HepG2 (cell line): ENCODE measurements around the gene CORO1A. TPM values are rescaled to one million over a fixed set of nuclear protein-coding genes. Genes with fewer than 3 reads are reported as not detected.
A peak's percentile ranks its signal among the peaks of the same experiment; 100 is the strongest.

Experiments
- CSRNP1 ChIP-seq: sonication (generic); formaldehyde crosslinking; IDR thresholded peaks from 2 replicates; pipeline ENCODE4 v1.8.1; 2023; ENCODE audit warnings: mild to moderate bottlenecking, missing genetic modification reagents
- EED ChIP-seq: sonication (generic); formaldehyde crosslinking; IDR thresholded peaks from 2 replicates; pipeline ENCODE4 v1.5.0; 2020; ENCODE audit warnings: mild to moderate bottlenecking, missing genetic modification reagents
- NPAS2 ChIP-seq: sonication (generic); formaldehyde crosslinking; IDR thresholded peaks from 2 replicates; pipeline ENCODE4 v1.8.0; 2022; ENCODE audit warnings: mild to moderate bottlenecking, missing genetic modification reagents, borderline replicate concordance
- RFX5 ChIP-seq: IDR thresholded peaks from 2 replicates; pipeline ENCODE4 v1.6.1; 2011; ENCODE audit warnings: low read depth, low read length, improper control_type of control experiment
- RFXAP ChIP-seq: sonication (generic); formaldehyde crosslinking; IDR thresholded peaks from 2 replicates; pipeline ENCODE4 v1.4.0; 2020; ENCODE audit warnings: missing genetic modification reagents, borderline replicate concordance
- TERF1 ChIP-seq: sonication (generic); formaldehyde crosslinking; IDR thresholded peaks from 2 replicates; pipeline ENCODE4 v1.8.0; 2022; ENCODE audit warnings: mild to moderate bottlenecking, missing genetic modification reagents, moderate library complexity
- ZNF205 ChIP-seq: IDR thresholded peaks from 2 replicates; pipeline ENCODE4 v1.6.1; 2018; ENCODE audit warnings: missing biosample characterization, missing genetic modification reagents
- ZNF274 ChIP-seq: sonication (generic); formaldehyde crosslinking; IDR thresholded peaks from 2 replicates; pipeline ENCODE4 v1.5.1; 2020; ENCODE audit warnings: mild to moderate bottlenecking, missing genetic modification reagents
- ZNF639 ChIP-seq: conservative IDR thresholded peaks from 2 replicates; pipeline ENCODE4 v1.6.1; 2018; ENCODE audit warnings: missing genetic modification reagents
- ZNF713 ChIP-seq: sonication (generic); formaldehyde crosslinking; IDR thresholded peaks from 2 replicates; pipeline ENCODE4 v1.4.0; 2020; ENCODE audit warnings: mild to moderate bottlenecking, missing genetic modification reagents
- ZNF780A ChIP-seq: sonication (generic); formaldehyde crosslinking; IDR thresholded peaks from 2 replicates; pipeline ENCODE4 v1.8.0; 2022; ENCODE audit warnings: mild to moderate bottlenecking, missing genetic modification reagents, moderate library complexity
- ZSCAN31 ChIP-seq: sonication (generic); formaldehyde crosslinking; IDR thresholded peaks from 2 replicates; pipeline ENCODE4 v1.5.0; 2020; ENCODE audit warnings: low read depth, mild to moderate bottlenecking, missing genetic modification reagents
- polyA plus RNA-seq, 8 experiments: library from polyadenylated mRNA; depleted of rRNA in 3 of 8; stranded (reverse) in 7 of 8; unstranded in 1 of 8; fragments of >200 nt; fragmentation: Illumina TruSeq in 4 of 8; extraction: Trizol in 4 of 8; gene quantifications; 2 replicates each; pipeline versions ENCODE4 v1.2.1 to v1.2.3, GENCODE V29; 2011 to 2016; ENCODE audit warnings: low read depth in 4 of 8, missing spikeins in 1 of 8, mixed read lengths in 1 of 8; ENCODE audit not compliant: insufficient read depth in 1 of 8
- total RNA-seq, 5 experiments: library from RNA; depleted of rRNA; stranded (reverse); fragments of >200 nt; fragmentation: Illumina TruSeq; extraction: Trizol; gene quantifications; 2 replicates each; pipeline ENCODE4 v1.2.3, GENCODE V29; 2016; ENCODE audit warnings: low read depth in 1 of 5
- TF ChIP-seq, protein P1 (sequence below), 2 experiments: fragments of 450-650 bp in 1 of 2; sonication (generic) in 1 of 2; formaldehyde crosslinking in 1 of 2; IDR thresholded peaks; 2 replicates each; pipeline versions ENCODE4 v1.6.1 to v1.8.0; 2016 to 2022; ENCODE audit warnings: antibody characterized with exemption in 1 of 2, mild to moderate bottlenecking in 1 of 2, missing genetic modification reagents in 1 of 2

Gene CORO1A
- total and polyA plus RNA-seq, 2 of the 13 experiments (the other 11 are each of a cell fraction or from before 2014, with no cell fraction given) = 6.5 to 12.9 TPM

GRCh38 chr16:30183233-30184095 is at the start of gene CORO1A (continued):
- TF ChIP-seq, protein P1, sequence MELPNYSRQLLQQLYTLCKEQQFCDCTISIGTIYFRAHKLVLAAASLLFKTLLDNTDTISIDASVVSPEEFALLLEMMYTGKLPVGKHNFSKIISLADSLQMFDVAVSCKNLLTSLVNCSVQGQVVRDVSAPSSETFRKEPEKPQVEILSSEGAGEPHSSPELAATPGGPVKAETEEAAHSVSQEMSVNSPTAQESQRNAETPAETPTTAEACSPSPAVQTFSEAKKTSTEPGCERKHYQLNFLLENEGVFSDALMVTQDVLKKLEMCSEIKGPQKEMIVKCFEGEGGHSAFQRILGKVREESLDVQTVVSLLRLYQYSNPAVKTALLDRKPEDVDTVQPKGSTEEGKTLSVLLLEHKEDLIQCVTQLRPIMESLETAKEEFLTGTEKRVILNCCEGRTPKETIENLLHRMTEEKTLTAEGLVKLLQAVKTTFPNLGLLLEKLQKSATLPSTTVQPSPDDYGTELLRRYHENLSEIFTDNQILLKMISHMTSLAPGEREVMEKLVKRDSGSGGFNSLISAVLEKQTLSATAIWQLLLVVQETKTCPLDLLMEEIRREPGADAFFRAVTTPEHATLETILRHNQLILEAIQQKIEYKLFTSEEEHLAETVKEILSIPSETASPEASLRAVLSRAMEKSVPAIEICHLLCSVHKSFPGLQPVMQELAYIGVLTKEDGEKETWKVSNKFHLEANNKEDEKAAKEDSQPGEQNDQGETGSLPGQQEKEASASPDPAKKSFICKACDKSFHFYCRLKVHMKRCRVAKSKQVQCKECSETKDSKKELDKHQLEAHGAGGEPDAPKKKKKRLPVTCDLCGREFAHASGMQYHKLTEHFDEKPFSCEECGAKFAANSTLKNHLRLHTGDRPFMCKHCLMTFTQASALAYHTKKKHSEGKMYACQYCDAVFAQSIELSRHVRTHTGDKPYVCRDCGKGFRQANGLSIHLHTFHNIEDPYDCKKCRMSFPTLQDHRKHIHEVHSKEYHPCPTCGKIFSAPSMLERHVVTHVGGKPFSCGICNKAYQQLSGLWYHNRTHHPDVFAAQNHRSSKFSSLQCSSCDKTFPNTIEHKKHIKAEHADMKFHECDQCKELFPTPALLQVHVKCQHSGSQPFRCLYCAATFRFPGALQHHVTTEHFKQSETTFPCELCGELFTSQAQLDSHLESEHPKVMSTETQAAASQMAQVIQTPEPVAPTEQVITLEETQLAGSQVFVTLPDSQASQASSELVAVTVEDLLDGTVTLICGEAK (IDR thresholded peaks at IDR 0.05) = no peak
- TF ChIP-seq, protein P1 (CRISPR knock-in tag; IDR thresholded peaks at IDR 0.05) = no peak
- TF ChIP-seq ZNF639 (CRISPR knock-in tag) (0 out of 2 replicates have a peak, but pooled peaks have one; percentile 15), CSRNP1 (CRISPR knock-in tag) (no peak), NPAS2 (CRISPR knock-in tag) (no peak), RFXAP (CRISPR knock-in tag) (no peak), ZNF713 (CRISPR knock-in tag) (no peak), TERF1 (CRISPR knock-in tag) (no peak), ZSCAN31 (CRISPR knock-in tag) (0 out of 2 replicates have a peak, but pooled peaks have one; percentile 40), ZNF274 (CRISPR knock-in tag) (no peak), ZNF205 (CRISPR knock-in tag) (no peak), ZNF780A (CRISPR knock-in tag) (no peak), EED (CRISPR knock-in tag) (peak; percentile 80; the same call in 1 of the 2 replicates), RFX5 (no peak)
